Measurements from ENCODE around the gene XPR1. TPM values are rescaled to one million over a fixed set of nuclear protein-coding genes. Genes with fewer than 3 reads are reported as not detected.

Gene XPR1
- total RNA-seq, result 29.3 and 36.4 TPM in 2 replicates
- 18.1 TPM in 2 replicates for polyA plus RNA-seq

DNA sequence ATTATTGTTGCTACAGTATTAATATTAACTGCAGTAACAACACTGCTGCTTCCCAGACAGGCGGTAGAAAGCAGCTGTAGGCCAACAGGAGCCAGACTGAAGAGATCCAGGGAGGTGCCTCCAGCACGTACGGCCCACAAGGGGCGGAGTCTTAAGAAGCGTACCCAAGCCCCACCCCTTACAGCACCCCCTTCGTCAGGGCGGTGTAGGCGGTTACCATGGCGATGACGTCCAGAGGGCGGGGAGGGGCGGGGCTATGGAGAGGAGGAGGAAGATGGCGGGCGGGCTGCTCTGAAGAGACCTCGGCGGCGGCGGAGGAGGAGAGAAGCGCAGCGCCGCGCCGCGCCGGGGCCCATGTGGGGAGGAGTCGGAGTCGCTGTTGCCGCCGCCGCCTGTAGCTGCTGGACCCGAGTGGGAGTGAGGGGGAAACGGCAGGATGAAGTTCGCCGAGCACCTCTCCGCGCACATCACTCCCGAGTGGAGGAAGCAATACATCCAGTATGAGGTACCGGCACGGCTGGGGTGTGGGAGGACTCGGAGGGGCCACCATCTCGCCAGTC, at the start of gene XPR1:
XPR1 (plus strand) TSS at position 257 of the 560 bp plus-strand sequence; CDS start at position 437, 180 bp downstream.
- H3K27ac ChIP-seq, result peak within 1 kb of the TSS; percentile 75
- peaks cover 39% of the 10 kb centered on the region for H3K4me1 ChIP-seq (ENCODE audit: low read depth)
- H3K4me3 ChIP-seq, result peak within 1 kb of the TSS; percentile 96
- peak; percentile 99 to 100 for DNase-seq (ENCODE audit: low read depth in 1 of 2, low spot score in 1 of 2)
- no peaks in the 10 kb centered on the region for H3K9me3 ChIP-seq (ENCODE audit: low read depth)
- no peaks in the 10 kb centered on the region for H3K27me3 ChIP-seq
- no peaks in the 10 kb centered on the region for H3K36me3 ChIP-seq
- TF ChIP-seq, protein P1, sequence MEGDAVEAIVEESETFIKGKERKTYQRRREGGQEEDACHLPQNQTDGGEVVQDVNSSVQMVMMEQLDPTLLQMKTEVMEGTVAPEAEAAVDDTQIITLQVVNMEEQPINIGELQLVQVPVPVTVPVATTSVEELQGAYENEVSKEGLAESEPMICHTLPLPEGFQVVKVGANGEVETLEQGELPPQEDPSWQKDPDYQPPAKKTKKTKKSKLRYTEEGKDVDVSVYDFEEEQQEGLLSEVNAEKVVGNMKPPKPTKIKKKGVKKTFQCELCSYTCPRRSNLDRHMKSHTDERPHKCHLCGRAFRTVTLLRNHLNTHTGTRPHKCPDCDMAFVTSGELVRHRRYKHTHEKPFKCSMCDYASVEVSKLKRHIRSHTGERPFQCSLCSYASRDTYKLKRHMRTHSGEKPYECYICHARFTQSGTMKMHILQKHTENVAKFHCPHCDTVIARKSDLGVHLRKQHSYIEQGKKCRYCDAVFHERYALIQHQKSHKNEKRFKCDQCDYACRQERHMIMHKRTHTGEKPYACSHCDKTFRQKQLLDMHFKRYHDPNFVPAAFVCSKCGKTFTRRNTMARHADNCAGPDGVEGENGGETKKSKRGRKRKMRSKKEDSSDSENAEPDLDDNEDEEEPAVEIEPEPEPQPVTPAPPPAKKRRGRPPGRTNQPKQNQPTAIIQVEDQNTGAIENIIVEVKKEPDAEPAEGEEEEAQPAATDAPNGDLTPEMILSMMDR (IDR thresholded peaks at IDR 0.05; ENCODE audit: low read depth, low read length), result peak; percentile 28

DNA sequence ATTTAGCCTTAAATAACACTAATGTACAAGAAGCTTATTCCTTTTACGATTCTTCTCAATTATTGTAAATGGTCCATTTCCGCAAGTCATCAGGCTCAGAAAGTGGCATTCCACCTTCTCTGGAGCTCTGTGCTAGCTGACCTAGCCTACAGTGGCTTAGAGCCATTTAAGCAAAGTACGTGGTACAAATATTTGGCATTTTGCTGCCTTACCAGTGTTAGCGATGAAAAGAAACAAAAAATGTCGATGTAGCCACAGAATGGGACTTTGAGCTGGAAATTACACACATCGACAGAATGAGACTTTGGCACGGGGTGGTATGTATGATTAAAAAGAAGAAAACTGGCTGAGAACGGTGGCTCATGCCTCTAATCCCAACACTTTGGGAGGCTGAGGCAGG, 47.0 kb upstream of the XPR1 start:
- H3K27ac ChIP-seq, result no peak overlapping the region
- H3K36me3 ChIP-seq, result no peaks in the 10 kb centered on the region
- no peak overlapping the region for H3K4me3 ChIP-seq
- no peaks in the 10 kb centered on the region for H3K4me1 ChIP-seq (ENCODE audit: low read depth)
- no peaks in the 10 kb centered on the region for H3K27me3 ChIP-seq
- no peak for DNase-seq (ENCODE audit: low read depth in 1 of 2, low spot score in 1 of 2)
- no peaks in the 10 kb centered on the region for H3K9me3 ChIP-seq (ENCODE audit: low read depth)
- TF ChIP-seq, protein P1 (IDR thresholded peaks at IDR 0.05; ENCODE audit: low read depth, low read length), result no peak

DNA sequence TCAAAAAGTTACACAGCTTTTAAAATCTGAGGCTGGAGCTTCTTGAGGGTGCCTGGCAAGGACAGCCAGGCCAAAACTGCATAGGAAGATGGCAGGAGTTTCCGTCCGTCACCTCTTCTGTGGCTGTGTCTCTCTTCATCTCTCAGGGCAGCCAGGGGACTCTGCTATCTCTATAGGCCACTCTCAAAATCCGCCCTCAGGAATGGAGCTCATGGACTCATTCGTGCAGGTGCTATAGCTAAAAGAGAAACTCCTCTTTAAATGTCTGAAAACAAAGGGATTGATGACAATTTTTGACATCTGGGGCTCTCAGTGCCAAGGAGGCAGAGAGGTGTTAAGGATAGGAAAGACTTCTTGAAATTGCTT, 45.8 kb upstream of the XPR1 start:
- H3K9me3 ChIP-seq (ENCODE audit: low read depth), result no peaks in the 10 kb centered on the region
- H3K27ac ChIP-seq, result no peak overlapping the region
- no peak for DNase-seq (ENCODE audit: low read depth in 1 of 2, low spot score in 1 of 2)
- no peaks in the 10 kb centered on the region for H3K27me3 ChIP-seq
- no peaks in the 10 kb centered on the region for H3K4me1 ChIP-seq (ENCODE audit: low read depth)
- H3K4me3 ChIP-seq, result no peak overlapping the region
- TF ChIP-seq, protein P1 (IDR thresholded peaks at IDR 0.05; ENCODE audit: low read depth, low read length), result no peak
- no peaks in the 10 kb centered on the region for H3K36me3 ChIP-seq

DNA sequence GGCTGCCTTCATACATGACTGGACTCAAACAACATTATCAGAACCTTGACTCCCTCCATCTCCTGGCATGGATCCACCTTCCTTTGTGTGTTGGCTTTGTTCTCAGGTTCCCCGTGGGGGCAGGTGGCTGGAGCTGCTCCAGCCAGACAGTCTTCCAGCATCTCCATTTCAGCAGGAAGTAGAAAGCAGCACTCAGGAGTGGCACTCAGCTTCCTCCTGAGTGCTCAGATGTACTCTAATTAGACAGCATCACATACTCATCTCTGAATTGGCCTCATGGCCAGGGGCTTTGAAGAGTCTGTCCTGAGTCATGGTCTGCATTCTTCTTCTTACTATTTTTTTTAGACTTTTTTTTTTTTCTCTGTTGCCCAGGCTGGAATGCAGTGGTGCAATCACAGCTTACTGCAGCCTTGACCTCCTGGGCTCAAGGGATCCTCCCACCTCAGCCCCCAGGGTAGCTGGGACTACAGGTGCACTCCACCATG, 45.1 kb upstream of the XPR1 start:
- H3K4me1 ChIP-seq (ENCODE audit: low read depth), result no peaks in the 10 kb centered on the region
- no peak overlapping the region for H3K4me3 ChIP-seq
- H3K9me3 ChIP-seq (ENCODE audit: low read depth), result no peaks in the 10 kb centered on the region
- peak in 1 of 2 donors; percentile 46 for DNase-seq (ENCODE audit: low read depth in 1 of 2, low spot score in 1 of 2)
- H3K36me3 ChIP-seq, result no peaks in the 10 kb centered on the region
- TF ChIP-seq, protein P1 (IDR thresholded peaks at IDR 0.05; ENCODE audit: low read depth, low read length), result no peak
- H3K27ac ChIP-seq, result no peak overlapping the region
- H3K27me3 ChIP-seq, result no peaks in the 10 kb centered on the region

DNA sequence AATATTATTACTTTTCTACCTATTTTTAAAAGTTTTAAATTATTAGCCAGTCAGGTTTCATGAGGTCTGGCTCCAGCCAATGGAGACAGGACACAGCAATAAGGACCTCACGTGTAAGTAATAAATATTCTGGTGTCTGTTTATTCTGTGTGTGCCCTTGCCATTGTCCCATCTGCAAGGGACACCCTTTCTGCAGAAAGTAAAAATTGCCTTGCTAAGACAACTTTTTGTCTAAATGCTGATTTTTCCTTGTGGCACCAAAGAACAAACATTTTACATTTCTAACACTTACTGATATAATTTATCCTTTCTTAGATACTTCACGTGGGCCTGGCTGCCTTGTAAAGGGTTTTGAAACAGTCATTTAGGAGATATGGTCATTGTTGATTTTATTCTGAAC, 43.7 kb upstream of the XPR1 start:
- no peaks in the 10 kb centered on the region for H3K36me3 ChIP-seq
- no peak overlapping the region for H3K27ac ChIP-seq
- no peak overlapping the region for H3K4me3 ChIP-seq
- H3K9me3 ChIP-seq (ENCODE audit: low read depth), result no peaks in the 10 kb centered on the region
- no peaks in the 10 kb centered on the region for H3K4me1 ChIP-seq (ENCODE audit: low read depth)
- no peaks in the 10 kb centered on the region for H3K27me3 ChIP-seq
- DNase-seq (ENCODE audit: low read depth in 1 of 2, low spot score in 1 of 2), result no peak
- TF ChIP-seq, protein P1 (IDR thresholded peaks at IDR 0.05; ENCODE audit: low read depth, low read length), result no peak

Measured in cardiac muscle cell (in vitro differentiated cells and primary cell).